Activated T-cell treated with anti-CD3 and anti-CD28 coated beads for 48 hours (primary cell): ENCODE measurements around the gene ARHGEF38.
"Not testable (repeated sequence)": the region's sequence is repeated elsewhere in the genome, so short reads cannot be mapped to it uniquely, and the experiment has no call there.

Source experiments
- DNase-seq: peaks from one replicate; pipeline ENCODE4 v3.0.0-alpha.2; 2020; ENCODE audit warnings: low read depth

The ARHGEF38 gene

DNA sequence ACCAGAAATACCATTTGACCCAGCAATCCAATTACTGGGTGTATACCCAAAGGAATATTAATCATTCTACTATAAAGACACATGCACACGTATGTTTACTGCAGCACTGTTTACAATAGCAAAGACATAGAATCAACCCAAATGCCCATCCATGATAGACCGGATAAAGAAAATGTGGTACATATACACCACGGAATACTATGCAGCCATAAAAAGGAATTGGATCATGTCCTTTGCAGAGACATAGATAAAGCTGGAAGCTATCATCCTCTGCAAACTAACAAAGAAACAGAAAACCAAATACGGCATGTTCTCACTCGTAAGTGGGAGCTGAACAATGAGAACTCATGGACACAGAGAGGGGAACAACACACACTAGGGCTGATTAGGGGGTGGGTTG, 57.4 kb downstream of the ARHGEF38 start:
- DNase-seq: not testable (repeated sequence)

DNA sequence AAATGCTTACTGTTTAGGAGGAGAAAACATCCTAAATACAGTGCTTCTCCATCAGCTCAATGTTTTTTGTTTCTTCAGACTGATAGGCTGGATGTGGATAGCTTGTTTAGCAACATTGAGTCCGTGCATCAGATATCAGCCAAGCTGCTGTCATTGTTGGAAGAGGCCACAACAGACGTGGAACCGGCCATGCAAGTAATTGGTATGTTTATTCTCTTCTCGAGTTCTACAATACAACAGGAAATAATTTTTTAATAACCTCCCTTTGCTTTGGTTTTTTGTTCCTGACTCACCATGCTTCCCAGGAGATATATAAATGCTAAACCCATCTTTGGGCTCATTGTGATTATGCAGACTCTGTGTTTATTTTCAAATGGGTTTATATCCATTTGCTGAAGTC, 60.9 kb downstream of the ARHGEF38 start:
- DNase-seq: no peak

DNA sequence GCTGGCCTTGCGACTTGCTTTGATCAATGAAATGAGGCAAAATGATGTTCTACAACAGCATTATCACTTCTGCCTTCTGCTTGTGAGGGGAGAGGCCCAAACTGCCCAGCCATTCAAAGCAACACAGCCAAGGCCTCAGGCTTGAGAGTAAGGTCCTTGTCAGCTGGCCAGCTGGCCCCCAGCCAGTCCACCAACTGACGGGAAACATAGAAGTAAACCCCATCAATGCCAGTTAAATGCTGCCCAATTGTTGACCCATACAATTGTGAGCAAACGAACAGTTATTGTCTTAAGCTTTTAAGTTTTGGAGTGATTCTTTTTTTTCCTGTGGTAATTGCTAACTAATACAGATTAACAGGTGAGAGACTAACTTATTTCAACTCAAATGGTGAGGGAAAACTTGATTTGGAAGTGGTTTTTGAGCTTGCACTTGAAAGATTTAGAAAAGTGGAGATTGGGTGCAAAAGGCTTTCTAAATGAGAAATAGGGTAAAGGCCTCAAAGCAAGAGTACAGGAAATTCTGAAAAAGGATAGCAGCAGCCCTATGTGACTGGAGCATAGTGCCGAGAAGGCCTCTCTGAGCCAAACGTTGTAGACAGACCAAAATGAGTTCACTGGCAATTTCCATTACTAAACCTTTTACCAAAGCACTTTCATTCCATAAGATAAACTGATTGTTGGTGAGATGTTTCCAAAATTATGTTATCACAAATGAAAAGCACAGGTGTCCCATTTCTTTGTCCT, 66.9 kb downstream of the ARHGEF38 start:
- no peak for DNase-seq

DNA sequence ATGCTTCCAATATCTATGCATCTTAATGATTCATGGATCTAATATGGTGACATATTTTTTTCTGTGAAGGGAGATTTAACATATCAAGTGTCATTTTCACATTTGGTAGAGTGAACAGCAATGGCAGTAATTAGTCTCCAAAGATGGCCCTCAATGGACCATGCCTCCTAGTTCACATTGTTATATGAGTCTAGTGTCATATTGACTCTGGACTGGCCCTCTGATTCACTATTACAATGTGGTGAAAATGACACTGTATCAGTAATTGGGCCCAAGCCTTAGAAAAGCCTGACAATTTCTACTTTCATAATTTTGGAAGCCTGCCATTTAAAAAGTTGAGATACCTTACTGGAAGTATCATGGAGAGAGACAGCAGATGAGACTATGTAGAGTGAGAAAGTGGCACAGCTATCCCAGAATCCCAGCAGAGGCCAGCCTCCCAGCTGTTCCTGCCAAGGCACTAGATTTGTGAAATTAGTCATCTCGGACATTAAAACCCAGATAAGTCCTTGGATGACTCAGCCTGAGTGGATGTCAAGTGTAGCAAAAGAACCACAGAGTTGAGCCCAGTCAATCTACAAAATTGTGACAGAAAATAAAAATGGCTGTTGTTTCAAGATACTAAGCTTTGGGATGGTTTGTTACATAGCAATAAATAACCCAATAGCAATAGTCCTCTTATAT, 68.4 kb downstream of the ARHGEF38 start:
- no peak for DNase-seq

DNA sequence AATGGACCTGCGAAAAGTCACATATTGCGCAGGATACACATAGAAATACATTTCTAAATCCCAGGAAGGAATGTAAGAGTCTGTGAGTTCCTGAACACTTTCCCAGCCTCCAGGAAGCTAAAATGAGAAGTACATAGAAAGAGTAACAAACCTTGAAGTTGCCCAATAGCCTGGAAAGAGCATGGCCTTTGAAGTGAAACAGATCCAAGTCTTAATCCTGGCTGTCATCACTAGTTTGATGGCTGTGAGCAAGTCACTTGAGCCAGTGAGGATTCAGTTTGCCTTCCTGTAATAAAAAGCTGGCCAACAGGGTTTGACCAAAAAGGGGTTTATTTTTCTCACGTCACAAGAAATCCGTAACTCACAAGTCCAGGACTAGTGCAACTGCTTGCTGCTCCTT, 69.8 kb downstream of the ARHGEF38 start:
- no peak for DNase-seq

GRCh38 chr4:105623099-105623498, 70.7 kb downstream of the ARHGEF38 start:
- no peak for DNase-seq

GRCh38 chr4:105624530-105624929, 72.1 kb downstream of the ARHGEF38 start:
- DNase-seq: no peak

- DNase-seq: no peak
Observed at GRCh38 chr4:105625214-105625613, 72.8 kb downstream of the ARHGEF38 start.

DNA sequence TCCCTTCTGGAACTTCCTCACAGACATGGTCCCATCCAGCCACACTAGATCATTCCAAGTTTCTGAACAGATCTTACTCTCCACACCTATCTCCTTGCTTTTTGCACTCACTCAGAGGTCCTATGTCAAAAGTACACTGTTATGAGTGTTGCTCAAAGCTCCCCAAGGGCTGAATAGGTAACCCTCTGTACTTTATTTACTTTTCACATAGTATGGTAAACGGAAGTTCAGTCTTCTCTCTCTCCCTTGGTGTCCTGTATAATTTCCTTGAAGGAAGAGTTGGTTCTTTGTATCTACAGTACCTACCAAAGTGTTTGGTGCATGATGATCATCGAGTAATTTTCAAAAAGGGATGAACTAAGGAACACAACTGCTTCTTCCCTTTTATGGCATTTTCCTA, 74.4 kb downstream of the ARHGEF38 start:
- no peak for DNase-seq

- DNase-seq: no peak
Observed at GRCh38 chr4:105627620-105628019, 75.2 kb downstream of the ARHGEF38 start.

GRCh38 chr4:105630670-105631655, 78.5 kb downstream of the ARHGEF38 start:
- DNase-seq: no peak

DNA sequence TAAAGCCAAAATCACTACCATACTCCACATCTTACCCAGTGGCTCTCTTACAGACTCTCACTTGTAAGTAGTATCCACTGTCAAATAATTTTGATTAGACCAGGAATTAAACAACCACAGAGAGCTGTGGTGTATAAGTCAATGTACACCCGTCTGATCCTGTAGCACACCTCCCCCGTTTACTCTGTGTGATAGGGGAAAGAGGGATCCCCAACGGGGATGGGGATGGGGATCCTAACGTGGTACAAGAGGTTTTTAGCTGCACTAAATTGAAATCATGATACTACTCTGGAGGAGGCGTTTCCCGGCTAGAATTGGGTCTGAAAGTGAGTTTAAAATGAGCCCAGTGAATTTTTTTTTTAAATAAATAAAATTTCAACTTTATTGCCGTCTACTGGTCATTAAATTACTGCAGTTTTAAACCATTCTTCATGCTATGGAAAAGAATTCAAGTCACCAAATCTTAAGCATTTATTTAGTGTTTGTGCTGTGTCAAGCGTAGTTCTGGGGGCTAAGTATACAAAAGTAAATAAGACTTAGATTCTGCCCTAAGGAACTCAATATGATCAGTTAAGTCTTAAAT, 79.5 kb downstream of the ARHGEF38 start:
- DNase-seq: no peak

- no peak for DNase-seq
Observed at GRCh38 chr4:105632599-105632998, 80.2 kb downstream of the ARHGEF38 start.

DNA sequence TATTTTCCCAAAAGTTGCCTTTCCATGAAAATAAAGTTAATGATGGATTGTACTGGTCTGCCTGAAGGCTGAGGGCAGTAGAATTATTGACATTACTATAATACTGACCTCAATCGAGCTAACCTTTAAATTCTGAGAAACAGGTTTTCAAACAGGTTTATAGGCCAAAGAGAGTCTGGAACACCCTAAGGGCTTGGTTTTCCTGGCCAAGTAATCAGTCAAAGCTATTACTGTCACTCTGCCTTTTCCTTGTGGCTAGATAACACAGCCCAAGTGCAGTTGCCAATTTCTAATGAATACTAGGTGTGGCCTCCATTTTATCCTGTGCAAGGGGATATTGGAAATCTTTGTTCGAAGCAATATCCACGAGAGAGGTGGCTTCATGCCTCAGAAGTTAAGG, 80.8 kb downstream of the ARHGEF38 start:
- no peak for DNase-seq

DNA sequence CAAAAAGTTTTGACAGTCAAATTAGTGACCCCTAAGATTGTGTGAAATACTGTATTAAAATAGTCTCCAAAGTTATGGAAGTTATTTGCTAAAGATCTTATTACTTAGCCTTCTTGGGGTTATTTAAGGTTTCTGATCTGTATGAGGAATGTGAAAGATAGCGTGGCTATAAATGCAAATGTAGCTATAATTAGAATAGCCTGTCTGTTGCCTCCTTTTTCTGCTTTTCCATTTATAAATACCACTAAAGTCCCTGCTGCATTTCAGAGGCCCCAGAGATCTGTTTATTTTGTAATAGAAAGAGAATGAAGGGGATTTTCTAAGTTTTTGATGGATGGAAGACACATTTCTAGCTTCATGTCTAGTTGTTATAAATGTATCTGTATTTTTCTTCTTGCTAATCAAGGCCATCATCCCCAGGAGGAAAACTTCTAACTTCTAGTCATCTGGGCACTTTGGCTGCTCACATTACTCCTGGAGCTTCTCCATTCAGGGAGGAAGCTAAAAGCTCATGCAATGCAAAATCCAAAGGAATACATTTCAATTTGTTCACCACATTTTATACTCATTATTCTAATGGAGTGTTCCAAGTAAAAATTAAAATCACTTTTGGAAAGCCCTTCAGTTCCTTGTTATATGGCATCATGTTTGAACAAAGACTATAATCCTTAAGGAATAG, 82.1 kb downstream of the ARHGEF38 start:
- no peak for DNase-seq

DNA sequence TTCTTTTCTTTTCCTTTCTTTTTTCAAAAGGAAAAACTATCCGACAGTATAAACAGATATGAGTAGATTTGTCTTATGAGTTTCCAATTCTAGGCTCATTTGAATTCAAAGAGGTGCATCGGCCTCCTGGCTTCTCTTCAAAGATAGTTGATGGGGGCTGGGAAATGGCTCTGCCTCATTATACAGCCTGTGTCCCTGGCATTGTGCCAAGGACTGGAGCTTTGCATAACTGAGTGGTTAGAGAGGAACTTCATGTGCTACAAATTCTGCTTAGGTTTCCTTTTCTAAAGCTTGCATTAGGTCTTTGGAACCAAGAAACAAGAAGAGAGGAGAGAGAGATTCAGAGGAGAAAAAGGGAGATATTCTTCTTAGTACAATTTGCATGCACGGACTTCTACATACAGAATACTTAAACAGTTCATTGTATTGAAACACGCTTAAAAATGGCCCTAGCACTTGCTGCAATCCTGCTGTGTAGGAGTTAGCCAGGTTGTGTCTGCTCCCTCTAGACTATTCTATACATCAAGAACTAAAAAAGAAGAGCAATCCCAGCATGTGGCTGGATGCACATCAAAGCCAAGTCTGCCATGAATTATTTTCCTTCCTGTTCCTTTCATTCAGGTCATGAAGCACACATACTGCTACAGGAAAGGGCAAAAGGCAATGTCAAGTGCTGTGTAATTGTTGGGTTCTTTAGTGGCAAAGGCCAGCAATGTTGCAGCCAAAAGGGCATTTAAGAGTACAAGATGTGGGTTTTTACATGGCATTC, 85.2 kb downstream of the ARHGEF38 start:
- no peak for DNase-seq

- DNase-seq: no peak
Observed at GRCh38 chr4:105641845-105642244, 89.4 kb downstream of the ARHGEF38 start.

DNA sequence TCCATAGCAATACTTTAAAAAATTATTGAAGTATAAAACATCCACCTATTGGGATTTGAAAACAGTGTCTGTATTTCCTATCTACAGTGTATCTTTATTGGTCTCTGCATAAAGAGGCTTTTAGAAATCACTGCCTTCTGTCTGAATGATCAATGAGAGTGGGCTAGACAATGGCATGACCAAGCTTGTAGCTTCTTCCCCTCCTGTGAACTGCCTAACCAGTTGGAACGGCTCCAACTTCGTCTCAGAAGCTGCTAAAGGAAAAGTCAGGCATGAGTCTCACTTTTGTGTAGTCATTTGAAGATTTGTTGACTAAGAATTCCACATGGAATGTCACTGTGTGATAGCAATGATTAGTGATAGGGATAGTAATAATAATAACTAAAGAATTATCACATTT, 91.8 kb downstream of the ARHGEF38 start:
- no peak for DNase-seq

DNA sequence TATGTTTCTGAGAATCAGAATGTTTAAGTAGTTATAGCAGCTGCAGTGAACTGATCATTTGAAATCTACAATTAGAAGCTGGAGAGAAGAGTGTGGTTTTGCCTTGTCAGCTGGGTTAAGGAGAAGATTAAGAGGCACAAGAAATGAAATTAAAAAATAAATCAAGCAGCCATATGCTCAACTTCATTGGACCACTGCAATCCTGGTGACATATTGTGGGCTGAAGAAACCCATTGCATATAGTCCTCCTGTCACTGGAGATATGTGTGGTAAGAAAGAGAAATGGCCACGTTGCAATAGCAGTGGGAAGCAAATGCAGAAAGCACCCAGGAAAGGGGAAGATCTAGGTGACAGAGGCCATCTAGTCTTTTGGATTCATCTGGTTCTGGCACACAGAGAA, 93.0 kb downstream of the ARHGEF38 start:
- DNase-seq: no peak

DNA sequence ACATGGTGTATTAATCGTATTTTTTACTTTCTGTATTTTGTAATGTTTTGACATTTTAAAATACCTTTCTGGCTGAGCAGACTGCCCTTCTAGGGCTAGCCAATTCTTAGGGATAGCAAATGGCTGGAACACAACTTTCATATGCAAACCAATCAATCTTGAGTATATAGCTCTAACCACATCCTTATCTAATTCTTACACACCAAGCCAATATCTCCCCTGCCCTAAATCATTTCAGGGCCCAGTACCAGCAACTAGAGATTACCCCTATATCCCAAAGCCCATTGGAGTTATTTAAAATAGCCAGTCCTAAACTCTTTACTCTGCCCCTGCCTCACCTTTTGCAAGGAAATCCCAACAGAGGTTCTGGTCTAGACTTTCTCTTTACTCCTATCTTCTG, 97.8 kb downstream of the ARHGEF38 start:
- no peak for DNase-seq

DNA sequence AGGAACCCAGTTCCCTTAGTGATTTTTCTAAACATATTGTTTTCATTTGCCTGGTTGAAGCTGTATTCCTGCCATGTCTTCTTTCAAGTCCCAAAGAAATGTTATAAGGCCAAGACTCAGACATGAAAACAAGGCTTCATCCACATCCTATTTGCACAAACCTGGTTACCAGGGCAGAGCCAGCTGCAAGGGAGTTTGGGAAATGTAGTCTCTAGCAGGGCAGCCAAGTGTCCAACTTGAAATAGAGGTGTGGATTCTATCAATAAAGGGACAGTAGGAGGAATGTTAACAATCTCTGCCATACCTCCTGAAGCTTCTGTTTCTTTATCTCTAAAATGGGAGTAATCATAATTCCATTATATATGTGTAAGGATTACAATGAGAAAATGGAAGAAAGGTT, 99.5 kb downstream of the ARHGEF38 start:
- no peak for DNase-seq
